H9 (cell line): Measurements from ENCODE around the gene CLMP. TPM values are rescaled to one million over a fixed set of nuclear protein-coding genes. Genes with fewer than 3 reads are reported as not detected.

ENCODE experiments used
- DNase-seq: peaks from one replicate; pipeline ENCODE4 v3.0.0-alpha.2; 2017
- H2AFZ ChIP-seq: one replicate; pipeline ENCODE4 v1.6.1; 2013; ENCODE audit warnings: mild to moderate bottlenecking, low read length, control low read depth, moderate library complexity
- H2AK5ac ChIP-seq: 2 replicates; pipeline ENCODE4 v1.6.1; 2013; ENCODE audit warnings: low read length, control low read depth, mixed read lengths; ENCODE audit not compliant: insufficient read length
- H2BK120ac ChIP-seq: one replicate; pipeline ENCODE4 v1.6.1; 2013; ENCODE audit warnings: low read depth, mild to moderate bottlenecking, low read length, control low read depth, inconsistent platforms; ENCODE audit not compliant: poor library complexity, severe bottlenecking
- H2BK12ac ChIP-seq: 2 replicates; pipeline ENCODE4 v1.6.1; 2013; ENCODE audit warnings: low read length, control low read depth, mixed read lengths, low read depth; ENCODE audit not compliant: insufficient read length
- H2BK15ac ChIP-seq: 2 replicates; pipeline ENCODE4 v1.6.1; 2013; ENCODE audit warnings: low read depth, low read length, control low read depth
- H2BK20ac ChIP-seq: one replicate; pipeline ENCODE4 v1.6.1; 2013; ENCODE audit warnings: low read depth, mild to moderate bottlenecking, low read length, control low read depth, inconsistent platforms; ENCODE audit not compliant: poor library complexity, severe bottlenecking
- H2BK5ac ChIP-seq: 2 replicates; pipeline ENCODE4 v1.6.1; 2013; ENCODE audit warnings: low read length, control low read depth, mixed read lengths; ENCODE audit not compliant: insufficient read length
- H3K14ac ChIP-seq: 2 replicates; pipeline ENCODE4 v1.6.1; 2013; ENCODE audit warnings: low read length, control low read depth; ENCODE audit not compliant: insufficient read depth
- H3K18ac ChIP-seq: 2 replicates; pipeline ENCODE4 v1.6.1; 2013; ENCODE audit warnings: low read depth, mild to moderate bottlenecking, mixed read lengths, low read length, control low read depth; ENCODE audit not compliant: insufficient read length
- H3K23ac ChIP-seq: 2 replicates; pipeline ENCODE4 v1.6.1; 2013; ENCODE audit warnings: low read length, control low read depth, mixed read lengths, low read depth; ENCODE audit not compliant: insufficient read length
- H3K23me2 ChIP-seq: 2 replicates; pipeline ENCODE4 v1.6.1; 2013; ENCODE audit warnings: low read depth, mild to moderate bottlenecking, mixed read lengths, low read length, control low read depth; ENCODE audit not compliant: insufficient read length, poor library complexity, severe bottlenecking
- H3K27ac ChIP-seq: 2 replicates; pipeline ENCODE4 v1.5.1; 2013; ENCODE audit warnings: low read length, control low read depth, mixed read lengths, low read depth; ENCODE audit not compliant: insufficient read length
- H3K27me3 ChIP-seq: 2 replicates; pipeline ENCODE4 v1.6.1; 2013; ENCODE audit warnings: low read length, control low read depth, inconsistent platforms; ENCODE audit not compliant: insufficient read depth
- H3K4ac ChIP-seq: 2 replicates; pipeline ENCODE4 v1.6.1; 2013; ENCODE audit warnings: low read depth, mild to moderate bottlenecking, control low read depth, inconsistent platforms, low read length, moderate library complexity
- H3K4me1 ChIP-seq: 2 replicates; pipeline ENCODE4 v1.6.1; 2013; ENCODE audit warnings: low read length, control low read depth, inconsistent platforms; ENCODE audit not compliant: insufficient read depth
- H3K4me2 ChIP-seq: 2 replicates; pipeline ENCODE4 v1.6.1; 2013; ENCODE audit warnings: low read length, control low read depth, mixed read lengths; ENCODE audit not compliant: insufficient read length, insufficient read depth
- H3K56ac ChIP-seq: 2 replicates; pipeline ENCODE4 v1.6.1; 2013; ENCODE audit warnings: low read depth, mild to moderate bottlenecking, mixed read lengths, low read length, control low read depth; ENCODE audit not compliant: insufficient read length
- H3K79me1 ChIP-seq: 2 replicates; pipeline ENCODE4 v1.6.1; 2013; ENCODE audit warnings: low read depth, mild to moderate bottlenecking, moderate library complexity, low read length, control low read depth, inconsistent platforms; ENCODE audit not compliant: insufficient read depth, poor library complexity, severe bottlenecking
- H3K79me2 ChIP-seq: 2 replicates; pipeline ENCODE4 v1.6.1; 2013; ENCODE audit warnings: low read length, control low read depth, inconsistent platforms; ENCODE audit not compliant: insufficient read depth
- H3K9ac ChIP-seq: 2 replicates; pipeline ENCODE4 v1.6.1; 2013; ENCODE audit warnings: low read length, control low read depth, mixed read lengths; ENCODE audit not compliant: insufficient read length; ENCODE audit errors: extremely low read depth
- H3K9me3 ChIP-seq: one replicate; pipeline ENCODE4 v1.6.1; 2013; ENCODE audit warnings: low read depth, low read length, inconsistent platforms; ENCODE audit not compliant: control insufficient read depth
- H3T11ph ChIP-seq: one replicate; pipeline ENCODE4 v1.6.1; 2013; ENCODE audit warnings: mild to moderate bottlenecking, low read length, control low read depth, inconsistent platforms
- H4K20me1 ChIP-seq: one replicate; pipeline ENCODE4 v1.6.1; 2013; ENCODE audit not compliant: control insufficient read depth, insufficient read length, insufficient read depth
- H4K5ac ChIP-seq: 2 replicates; pipeline ENCODE4 v1.6.1; 2013; ENCODE audit warnings: low read depth, mild to moderate bottlenecking, mixed read lengths, low read length, control low read depth; ENCODE audit not compliant: insufficient read length
- H4K8ac ChIP-seq: replicated peaks from 2 replicates; pipeline ENCODE4 v1.6.1; 2013; ENCODE audit warnings: low read length, control low read depth, mixed read lengths, low read depth; ENCODE audit not compliant: insufficient read length
- H4K91ac ChIP-seq: 2 replicates; pipeline ENCODE4 v1.6.1; 2013; ENCODE audit warnings: low read depth, mild to moderate bottlenecking, moderate library complexity, mixed read lengths, low read length, control low read depth; ENCODE audit not compliant: insufficient read length
- H3K27ac Mint-ChIP-seq, 3 experiments: 2 replicates in 2 of 3; 3 replicates in 1 of 3; pipeline ENCODE4 v1.8.0; 2020 to 2021; ENCODE audit warnings: mixed read lengths in 3 of 3, mild to moderate bottlenecking in 1 of 3, moderate library complexity in 1 of 3
- H3K27me3 Mint-ChIP-seq: 2 replicates; pipeline ENCODE4 v1.8.0; 2021; ENCODE audit warnings: low read depth, mild to moderate bottlenecking, moderate library complexity, mixed read lengths
- H3K36me3 Mint-ChIP-seq, 3 experiments: 2 replicates in 2 of 3; 3 replicates in 1 of 3; pipeline ENCODE4 v1.8.0; 2020 to 2021; ENCODE audit warnings: low read depth in 3 of 3, mixed read lengths in 3 of 3; ENCODE audit not compliant: insufficient read depth in 1 of 3
- H3K4me1 Mint-ChIP-seq, 2 experiments: 2 replicates each; pipeline ENCODE4 v1.8.0; 2020; ENCODE audit warnings: mixed read lengths in 2 of 2
- H3K4me3 Mint-ChIP-seq, 2 experiments: 2 replicates in 1 of 2; 3 replicates in 1 of 2; pipeline ENCODE4 v1.8.0; 2020 to 2021; ENCODE audit warnings: mild to moderate bottlenecking in 2 of 2, mixed read lengths in 2 of 2, moderate library complexity in 1 of 2
- H3K9me3 Mint-ChIP-seq, 2 experiments: 2 replicates in 1 of 2; 3 replicates in 1 of 2; pipeline ENCODE4 v1.8.0; 2020; ENCODE audit warnings: mild to moderate bottlenecking in 2 of 2, mixed read lengths in 2 of 2, moderate library complexity in 1 of 2
- WGBS: extraction: QIAGEN DNeasy Blood & Tissue Kit; methylation state at CpG from one replicate; pipeline ENCODE4 v1.1.7; 2013; ENCODE audit warnings: missing lambda C conversion rate, low lambda C conversion rate, mixed read lengths; ENCODE audit not compliant: insufficient read length; ENCODE audit errors: extremely low coverage; 5-methylcytosine and 5-hydroxymethylcytosine counted together
- total RNA-seq: library from RNA; stranded (reverse); gene quantifications from 2 replicates; pipeline ENCODE4 v1.2.1, GENCODE V29; 2021
- TF ChIP-seq, protein P1 (sequence below): fragments of 200-600 bp; sonication (generic); conservative IDR thresholded peaks from 3 replicates; pipeline ENCODE4 v1.8.0; 2021; ENCODE audit warnings: antibody characterized with exemption, mild to moderate bottlenecking

Gene CLMP
- total RNA-seq, 1 experiment from 2014 or later: 13.8 TPM

DNA sequence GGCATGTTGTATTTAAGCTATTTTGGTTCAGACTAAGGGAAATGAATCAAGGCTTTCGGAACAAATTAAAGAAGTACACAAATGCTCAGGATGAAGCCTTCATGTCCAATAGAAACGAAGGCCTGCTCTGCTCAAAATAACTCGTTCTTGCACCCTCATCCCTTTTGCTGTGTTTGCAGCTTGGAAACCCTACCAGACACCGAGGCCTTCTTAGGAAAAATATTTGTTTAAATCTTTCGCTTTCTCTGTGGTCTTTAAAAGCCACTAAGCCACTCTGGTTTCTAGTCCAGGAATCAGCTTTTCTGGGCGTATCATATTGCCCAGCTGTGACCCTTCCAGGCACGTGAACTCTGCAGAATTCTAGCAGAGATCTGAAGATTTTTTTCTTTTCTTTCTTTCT is 72.2 kb downstream of the CLMP start:
- Histone ChIP-seq H3K4ac (no peak overlapping the region), H2AFZ (no peak overlapping the region), H2BK20ac (no peak overlapping the region), H3T11ph (no peak overlapping the region), H3K9me3 (no peaks in the 10 kb centered on the region), H3K9ac (no peak overlapping the region), H3K27ac (no peak overlapping the region), H2BK120ac (no peak overlapping the region), H3K4me2 (no peak overlapping the region), H3K14ac (no peak overlapping the region), H3K23ac (no peak overlapping the region), H2AK5ac (no peak overlapping the region), H2BK15ac (no peak overlapping the region), H3K79me2 (no peaks in the 10 kb centered on the region), H3K23me2 (no peaks in the 10 kb centered on the region), H3K4me1 (0 out of 2 replicates have a peak, but pooled peaks cover 4% of the 10 kb centered on the region), H4K5ac (no peak overlapping the region), H2BK5ac (no peak overlapping the region), H3K56ac (no peak overlapping the region), H4K8ac (no peak overlapping the region), H4K20me1 (no peaks in the 10 kb centered on the region), H4K91ac (no peak overlapping the region), H3K79me1 (no peaks in the 10 kb centered on the region), H3K18ac (no peak overlapping the region), H3K27me3 (no peaks in the 10 kb centered on the region), H2BK12ac (no peak overlapping the region)
- no CpG with 5 or more reads among the region's 7 CpGs for WGBS
- H3K4me3 Mint-ChIP-seq: no peak overlapping the region
- TF ChIP-seq, protein P1, sequence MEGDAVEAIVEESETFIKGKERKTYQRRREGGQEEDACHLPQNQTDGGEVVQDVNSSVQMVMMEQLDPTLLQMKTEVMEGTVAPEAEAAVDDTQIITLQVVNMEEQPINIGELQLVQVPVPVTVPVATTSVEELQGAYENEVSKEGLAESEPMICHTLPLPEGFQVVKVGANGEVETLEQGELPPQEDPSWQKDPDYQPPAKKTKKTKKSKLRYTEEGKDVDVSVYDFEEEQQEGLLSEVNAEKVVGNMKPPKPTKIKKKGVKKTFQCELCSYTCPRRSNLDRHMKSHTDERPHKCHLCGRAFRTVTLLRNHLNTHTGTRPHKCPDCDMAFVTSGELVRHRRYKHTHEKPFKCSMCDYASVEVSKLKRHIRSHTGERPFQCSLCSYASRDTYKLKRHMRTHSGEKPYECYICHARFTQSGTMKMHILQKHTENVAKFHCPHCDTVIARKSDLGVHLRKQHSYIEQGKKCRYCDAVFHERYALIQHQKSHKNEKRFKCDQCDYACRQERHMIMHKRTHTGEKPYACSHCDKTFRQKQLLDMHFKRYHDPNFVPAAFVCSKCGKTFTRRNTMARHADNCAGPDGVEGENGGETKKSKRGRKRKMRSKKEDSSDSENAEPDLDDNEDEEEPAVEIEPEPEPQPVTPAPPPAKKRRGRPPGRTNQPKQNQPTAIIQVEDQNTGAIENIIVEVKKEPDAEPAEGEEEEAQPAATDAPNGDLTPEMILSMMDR: no peak
- H3K4me1 Mint-ChIP-seq: peaks cover 5 to 9% of the 10 kb centered on the region in 2 experiments
- DNase-seq: no peak
- H3K36me3 Mint-ChIP-seq: no peaks in the 10 kb centered on the region
- no peaks in the 10 kb centered on the region for H3K27me3 Mint-ChIP-seq
- no peaks in the 10 kb centered on the region for H3K9me3 Mint-ChIP-seq
- H3K27ac Mint-ChIP-seq: peak overlapping the region in 1 of 3 experiments; percentile 78; a peak in 2 of 7 replicates
